Stimulated activated CD4-positive, alpha-beta T cell treated with anti-CD3 and anti-CD28 coated beads, Interleukin-4, amount 100 ng/mL, for 48 hours (primary cell): ENCODE data around the gene BMPR1B.
"Not testable (repeated sequence)": the region's sequence is repeated elsewhere in the genome, so short reads cannot be mapped to it uniquely, and the experiment has no call there.

Experiments
- DNase-seq, 2 donors: peaks; one replicate each; pipeline ENCODE4 v3.0.0-alpha.2; 2020; ENCODE audit warnings: low read depth in 2 of 2

BMPR1B gene

DNA sequence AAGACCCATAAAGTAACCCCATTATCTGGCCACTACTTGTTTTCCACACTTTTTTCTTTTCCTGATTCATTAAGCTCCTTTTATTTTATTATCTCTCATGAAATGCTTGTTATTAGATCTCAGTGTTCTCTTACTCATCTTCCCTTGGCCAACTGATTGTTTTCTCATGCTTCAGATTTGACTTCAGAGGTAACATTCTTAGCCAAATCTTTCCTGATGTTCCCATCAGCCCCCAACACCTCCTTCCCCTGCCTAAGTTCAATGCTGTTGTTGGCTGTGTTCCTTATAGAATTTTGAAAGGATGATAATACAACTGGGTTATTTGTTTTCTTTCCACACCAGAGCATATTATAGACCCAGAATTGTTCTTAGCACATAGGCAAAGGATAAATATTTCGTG is 75.6 kb downstream of the BMPR1B start:
- DNase-seq: no peak

- no peak for DNase-seq
These were observed 76.7 kb downstream of the BMPR1B start for GRCh38 chr4:94834501-94834900.

DNA sequence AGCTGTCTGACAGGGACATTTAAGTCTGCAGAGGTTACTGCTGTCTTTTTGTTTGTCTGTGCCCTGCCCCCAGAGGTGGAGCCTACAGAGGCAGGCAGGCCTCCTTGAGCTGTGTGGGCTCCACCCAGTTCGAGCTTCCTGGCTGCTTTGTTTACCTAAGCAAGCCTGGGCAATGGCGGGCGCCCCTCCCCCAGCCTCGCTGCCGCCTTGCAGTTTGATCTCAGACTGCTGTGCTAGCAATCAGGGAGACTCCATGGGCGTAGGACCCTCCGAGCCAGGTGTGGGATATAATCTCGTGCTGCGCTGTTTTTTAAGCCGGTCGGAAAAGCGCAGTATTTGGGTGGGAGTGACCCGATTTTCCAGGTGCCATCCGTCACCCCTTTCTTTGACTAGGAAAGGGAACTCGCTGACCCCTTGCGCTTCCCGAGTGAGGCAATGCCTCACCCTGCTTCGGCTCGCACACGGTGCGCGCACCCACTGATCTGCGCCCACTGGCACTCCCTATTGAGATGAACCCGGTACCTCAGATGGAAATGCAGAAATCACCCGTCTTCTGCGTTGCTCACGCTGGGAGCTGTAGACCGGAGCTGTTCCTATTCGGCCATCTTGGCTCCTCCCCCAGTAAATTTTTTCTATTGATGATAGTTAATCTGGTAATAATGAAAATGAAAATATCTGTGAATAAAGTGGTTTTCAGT is 83.6 kb downstream of the BMPR1B start:
- DNase-seq: not testable (repeated sequence)

DNA sequence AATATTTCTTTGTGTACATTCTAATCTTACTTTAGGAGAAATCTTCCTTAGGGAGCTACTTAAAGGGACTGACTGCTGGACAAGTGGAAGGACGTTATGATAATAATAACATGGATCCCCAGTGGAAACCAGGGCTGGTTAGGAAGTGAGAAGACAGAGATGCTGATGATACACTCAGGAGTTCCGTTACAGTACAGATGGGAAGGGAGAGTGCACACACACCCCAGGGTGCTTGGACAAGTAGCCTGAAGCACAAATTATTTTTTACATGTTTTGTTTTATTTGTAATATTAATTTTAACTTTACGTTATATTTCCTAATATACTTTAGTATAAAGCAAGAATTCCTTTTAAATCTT is 84.1 kb downstream of the BMPR1B start:
- DNase-seq: no peak

GRCh38 chr4:94843216-94843615 is 85.5 kb downstream of the BMPR1B start:
- DNase-seq: no peak

- DNase-seq: no peak
These were observed 90.6 kb downstream of the BMPR1B start for GRCh38 chr4:94848326-94848725.

DNA sequence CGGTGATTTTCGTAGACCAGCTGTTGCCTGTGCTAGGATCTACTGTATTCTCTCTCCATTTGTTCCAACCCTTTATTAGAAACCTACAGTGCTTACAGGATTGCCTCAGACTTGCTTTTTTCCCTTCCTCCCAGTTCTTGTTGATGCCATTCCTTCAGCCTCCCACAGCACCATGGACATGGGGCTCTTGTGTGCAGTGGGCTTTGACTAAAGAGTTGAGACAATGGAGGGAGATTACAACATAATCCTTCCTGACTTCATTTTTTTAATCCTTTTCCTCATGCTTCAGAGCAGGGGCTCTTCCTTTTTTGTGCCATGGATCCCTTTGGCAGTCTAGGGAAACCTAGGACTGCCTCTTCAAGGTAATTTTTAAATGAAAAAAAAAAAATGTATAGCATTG is 92.1 kb downstream of the BMPR1B start:
- DNase-seq: no peak

- DNase-seq: no peak
These were observed 94.9 kb downstream of the BMPR1B start for GRCh38 chr4:94852616-94853015.

- no peak for DNase-seq
These were observed 98.3 kb downstream of the BMPR1B start for GRCh38 chr4:94856030-94856429.

- no peak for DNase-seq
These were observed 112.4 kb downstream of the BMPR1B start for GRCh38 chr4:94870146-94870545.

DNA sequence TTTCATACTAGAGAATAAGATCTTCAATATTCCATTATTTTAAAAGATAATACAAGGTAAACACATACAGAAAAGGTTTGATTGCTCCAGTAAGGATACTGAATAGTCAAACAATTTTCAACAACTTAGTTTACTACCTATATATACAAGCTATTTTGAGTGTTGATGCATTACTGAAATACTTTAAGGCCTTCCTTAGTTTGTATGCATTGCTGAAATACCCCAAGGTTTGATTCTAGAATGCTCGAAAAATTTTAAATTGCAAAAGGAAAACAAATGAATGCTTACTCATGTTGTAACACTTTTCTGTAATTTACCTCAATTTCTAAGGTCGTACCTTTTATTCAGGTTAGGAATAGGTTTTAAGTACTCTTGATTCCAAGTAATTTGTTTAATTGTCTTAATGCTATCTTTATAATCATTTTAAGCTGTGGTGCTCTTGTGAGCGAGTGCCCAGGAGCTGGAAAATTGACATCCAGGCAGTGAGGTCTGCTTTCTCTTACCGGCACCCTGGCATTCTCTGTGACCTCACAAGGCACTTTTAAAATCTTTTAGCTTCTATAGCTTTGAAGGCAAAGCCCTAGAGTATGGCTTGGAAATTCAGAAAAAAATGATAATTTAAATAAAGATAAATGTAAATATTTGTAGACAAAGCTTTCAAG is 114.0 kb downstream of the BMPR1B start:
- DNase-seq: no peak

DNA sequence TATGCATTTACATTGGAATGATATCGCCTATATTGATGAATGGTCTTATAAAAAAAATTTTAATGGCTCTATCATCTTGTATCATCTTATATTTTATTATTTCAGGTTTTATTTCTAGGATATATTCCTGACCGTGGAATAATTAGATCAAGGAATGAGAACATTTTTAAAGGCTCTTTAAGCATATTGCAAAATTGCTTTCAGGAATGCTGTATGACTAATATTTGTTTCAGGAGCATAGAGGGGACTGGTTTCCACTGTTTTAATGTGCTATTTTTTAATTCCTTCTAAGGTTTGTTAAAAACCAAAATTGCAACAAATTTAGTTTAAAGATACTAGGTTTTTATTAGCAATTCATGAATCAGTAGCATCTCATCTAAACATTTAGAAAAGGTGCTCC is 120.2 kb downstream of the BMPR1B start:
- no peak for DNase-seq

DNA sequence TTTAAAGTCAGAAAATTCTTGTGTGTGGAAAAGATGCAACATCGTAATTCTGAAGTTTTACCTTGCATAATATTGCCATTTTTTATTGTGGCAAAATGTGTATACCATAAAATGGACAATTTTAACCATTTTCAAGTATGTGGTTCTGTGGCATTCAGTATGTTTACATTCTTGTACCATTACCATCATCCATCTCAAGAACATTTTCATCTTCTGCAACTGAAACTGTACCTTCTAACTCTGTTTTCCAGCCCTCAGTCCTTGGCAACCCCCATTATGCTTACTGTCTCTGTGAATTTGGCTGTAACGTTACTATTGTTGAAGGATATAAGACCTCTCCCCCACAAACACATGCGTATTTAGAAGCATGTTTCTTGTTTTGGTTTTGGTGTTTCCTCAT is 123.2 kb downstream of the BMPR1B start:
- no peak for DNase-seq

GRCh38 chr4:94882756-94883155 is 125.0 kb downstream of the BMPR1B start:
- DNase-seq: no peak

- no peak for DNase-seq
These were observed 129.3 kb downstream of the BMPR1B start for GRCh38 chr4:94887027-94887426.

DNA sequence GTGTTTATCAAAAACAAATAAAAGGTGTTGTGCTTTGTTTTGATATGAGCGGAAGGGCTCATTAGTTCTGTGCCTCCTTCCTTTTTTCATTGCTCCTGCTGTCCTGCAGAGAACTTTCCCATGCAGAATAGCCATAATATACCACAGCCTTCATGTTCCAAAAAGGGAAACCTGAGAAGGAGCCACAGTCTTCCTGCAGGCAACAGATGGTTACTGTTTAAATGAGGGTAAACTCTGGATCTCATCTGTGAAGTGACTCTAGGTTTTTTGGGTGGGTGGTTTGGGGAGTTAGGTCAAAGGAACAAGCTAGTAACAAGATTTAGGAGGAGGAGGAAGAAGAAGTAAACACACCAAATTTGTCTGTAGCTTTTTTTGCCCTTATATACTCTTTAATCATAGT is 131.8 kb downstream of the BMPR1B start:
- DNase-seq: no peak

DNA sequence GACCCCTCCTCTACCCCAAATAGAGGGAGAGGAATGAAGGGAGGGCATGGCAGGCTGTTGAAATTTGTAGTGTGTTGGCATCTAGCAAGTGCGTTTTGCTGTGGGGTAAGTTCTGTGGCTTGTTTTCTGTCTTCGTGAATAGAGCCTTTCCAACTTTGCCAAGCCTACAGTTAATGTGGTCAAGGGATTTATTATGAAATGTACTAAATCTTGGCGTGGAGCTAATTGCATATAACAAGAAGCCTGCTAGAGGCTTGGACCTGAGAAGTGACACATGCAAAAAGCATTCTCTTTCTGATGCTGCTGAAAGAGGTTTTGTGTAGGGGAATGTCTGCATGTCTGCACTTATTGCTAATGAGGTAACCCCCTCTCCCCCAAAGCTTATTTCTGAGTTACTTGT is 132.2 kb downstream of the BMPR1B start:
- DNase-seq: no peak

- no peak for DNase-seq
These were observed 132.8 kb downstream of the BMPR1B start for GRCh38 chr4:94890579-94890978.

DNA sequence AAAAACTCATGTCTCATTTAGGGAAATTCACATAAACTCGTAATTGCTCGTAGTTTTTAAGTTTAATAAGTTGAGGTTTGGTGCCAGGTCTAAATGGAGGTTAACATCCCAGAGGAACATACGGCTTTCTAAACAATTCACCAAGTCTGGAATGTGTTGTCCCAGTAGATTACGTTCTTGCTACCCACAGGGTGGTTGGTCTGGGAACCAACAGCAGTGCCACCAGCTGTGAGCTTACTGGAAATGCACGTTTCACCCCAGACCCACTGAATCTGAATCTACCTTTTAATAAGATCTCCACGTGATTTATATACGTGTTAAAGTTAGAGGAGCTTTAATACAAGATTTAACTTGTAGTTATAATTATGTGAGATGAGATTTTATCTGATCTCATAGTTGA is 134.3 kb downstream of the BMPR1B start:
- DNase-seq: no peak

GRCh38 chr4:94895081-94895480 is 137.3 kb downstream of the BMPR1B start:
- no peak for DNase-seq

- no peak for DNase-seq
These were observed 139.3 kb downstream of the BMPR1B start for GRCh38 chr4:94897023-94897422.

- no peak for DNase-seq
These were observed 147.8 kb downstream of the BMPR1B start for GRCh38 chr4:94905511-94905910.

- DNase-seq: no peak
These were observed 151.9 kb downstream of the BMPR1B start for GRCh38 chr4:94909645-94910044.

- DNase-seq: no peak
These were observed 153.4 kb downstream of the BMPR1B start for GRCh38 chr4:94911106-94911505.
